Naive thymus-derived CD8-positive, alpha-beta T cell (primary cell): ENCODE data around the gene FAM47E. TPM values are rescaled to one million over a fixed set of nuclear protein-coding genes. Genes with fewer than 3 reads are reported as not detected.

Experiments
- ATAC-seq, 2 donors: fragments of 150-1000 bp; cut with Tn5 transposase in 1 of 2; sonication (Bioruptor Pico), chemical (Tn5 transposase) in 1 of 2; 1 replicate in 1 of 2; 2 replicates in 1 of 2; pipeline ENCODE4 v1.10.0; 2021; ENCODE audit warnings: mild to moderate bottlenecking in 2 of 2, moderate library complexity in 2 of 2
- POLR2A ChIA-PET: fragments of 350-600 bp; sonication (Branson Sonifier 250); formaldehyde crosslinking; loops from one replicate; lab custom pipeline; 2021; ENCODE audit warnings: antibody characterized with exemption; lab: Charles Lee
- DNase-seq, 10 donors: peaks; one replicate each; pipeline versions ENCODE4 v3.0.0 to v3.0.0-alpha.2; 2020 to 2022
- H3K27ac Mint-ChIP-seq, 10 donors: one replicate each; pipeline ENCODE4 v1.8.0; 2020 to 2022; ENCODE audit warnings: mild to moderate bottlenecking in 10 of 10, mixed read lengths in 10 of 10, moderate library complexity in 4 of 10, inconsistent platforms in 1 of 10
- H3K27me3 Mint-ChIP-seq, 5 donors: one replicate each; pipeline ENCODE4 v1.8.0; 2021 to 2022; ENCODE audit warnings: mixed read lengths in 5 of 5
- H3K36me3 Mint-ChIP-seq, 3 donors: one replicate each; pipeline ENCODE4 v1.8.0; 2020 to 2022; ENCODE audit warnings: mixed read lengths in 3 of 3, mild to moderate bottlenecking in 2 of 3, inconsistent platforms in 1 of 3
- H3K4me1 Mint-ChIP-seq, 4 donors: one replicate each; pipeline ENCODE4 v1.8.0; 2021 to 2022; ENCODE audit warnings: mixed read lengths in 4 of 4
- H3K4me3 Mint-ChIP-seq, 10 donors: one replicate each; pipeline ENCODE4 v1.8.0; 2020 to 2022; ENCODE audit warnings: mild to moderate bottlenecking in 10 of 10, mixed read lengths in 10 of 10, moderate library complexity in 6 of 10, inconsistent platforms in 1 of 10
- H3K9me3 Mint-ChIP-seq, 9 donors: one replicate each; pipeline ENCODE4 v1.8.0; 2020 to 2022; ENCODE audit warnings: mixed read lengths in 9 of 9, mild to moderate bottlenecking in 3 of 9, inconsistent platforms in 1 of 9, moderate library complexity in 1 of 9
- polyA plus RNA-seq, 3 donors: library from polyadenylated mRNA; unstranded; fragments of 300-500 nt; fragmentation: Illumina TruSeq; gene quantifications; one replicate each; pipeline ENCODE4 v1.2.3, GENCODE V29; 2021
- total RNA-seq, 8 experiments: library from RNA in 2 of 8; stranded (reverse) in 2 of 8; gene quantifications; one replicate each; pipeline ENCODE4 v1.2.3 and lab custom pipeline; 2021 to 2026

FAM47E gene
- total and polyA plus RNA-seq, 5 experiments from 2014 or later, result 0.60 to 1.3 (median 0.64) TPM; not detected in 2

DNA sequence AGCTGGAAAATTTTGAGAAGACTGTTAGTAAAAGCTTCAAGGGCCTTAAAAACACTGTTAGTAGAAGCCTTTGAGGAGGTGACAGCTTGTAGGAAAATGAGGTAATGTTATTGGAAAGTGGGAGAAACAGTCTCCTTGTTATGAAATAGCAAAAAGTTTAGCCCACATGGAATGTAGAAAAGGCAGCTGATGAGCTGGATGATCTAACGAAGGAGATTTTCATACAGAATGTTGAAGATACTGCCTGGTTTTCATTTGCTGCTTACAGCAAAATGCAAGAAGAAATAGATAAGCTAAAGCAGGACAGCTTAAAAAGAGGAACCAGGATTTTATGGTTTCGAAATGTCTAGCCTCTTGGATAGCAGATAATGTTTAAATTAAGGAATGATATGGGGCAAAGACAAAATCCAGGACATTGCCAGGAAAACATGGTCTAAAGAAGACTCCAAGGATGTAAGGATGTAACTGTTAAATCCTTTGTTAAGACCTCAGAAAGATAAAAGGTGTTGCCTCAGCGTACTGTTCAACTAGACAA, 44.8 kb downstream of the FAM47E start:
- Mint-ChIP-seq H3K27ac (no peak overlapping the region), H3K4me1 (peaks cover 0 to 4% (median 1%) of the 10 kb centered on the region in 4 donors), H3K4me3 (no peak overlapping the region), H3K27me3 (peaks cover 0 to 12% (median 5%) of the 10 kb centered on the region in 5 donors), H3K36me3 (peaks cover 0 to 28% (median 14%) of the 10 kb centered on the region in 3 donors), H3K9me3 (peaks cover 0 to 29% (median 16%) of the 10 kb centered on the region in 9 donors)
- POLR2A ChIA-PET, result no interaction called here
- ATAC-seq (no peak), DNase-seq (no peak)

DNA sequence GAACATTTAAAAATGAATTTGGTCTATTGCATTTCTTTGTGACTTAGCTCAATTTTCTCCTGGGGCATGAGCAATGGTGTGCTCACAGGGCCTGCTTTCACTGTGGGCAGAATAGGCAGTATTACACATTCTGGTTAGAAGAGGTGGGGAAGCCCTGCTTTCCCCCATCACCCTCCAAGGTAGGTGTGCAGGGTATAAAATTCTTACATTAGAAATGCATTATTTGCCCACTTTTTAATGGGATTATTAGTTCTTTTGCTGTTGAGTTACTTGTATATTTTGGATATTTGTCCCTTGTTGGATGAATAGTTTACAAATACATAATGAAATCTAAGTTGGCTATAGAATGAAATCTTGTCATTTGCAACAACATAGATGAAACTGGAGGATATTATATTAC, 46.7 kb downstream of the FAM47E start:
- H3K27me3 Mint-ChIP-seq, result peaks cover 1 to 13% (median 5%) of the 10 kb centered on the region in 5 donors
- peaks cover 0 to 28% (median 12%) of the 10 kb centered on the region in 3 donors for H3K36me3 Mint-ChIP-seq
- DNase-seq (no peak), ATAC-seq (no peak)
- peaks cover 0 to 10% (median 5%) of the 10 kb centered on the region in 4 donors for H3K4me1 Mint-ChIP-seq
- no peak overlapping the region for H3K4me3 Mint-ChIP-seq
- H3K9me3 Mint-ChIP-seq, result peaks cover 0 to 29% (median 16%) of the 10 kb centered on the region in 9 donors
- H3K27ac Mint-ChIP-seq, result no peak overlapping the region
- POLR2A ChIA-PET, result no interaction called here

GRCh38 chr4:76300012-76300411, 48.5 kb downstream of the FAM47E start:
- no peak for ATAC-seq
- H3K9me3 Mint-ChIP-seq, result peaks cover 0 to 29% (median 16%) of the 10 kb centered on the region in 9 donors
- no peak overlapping the region for H3K4me3 Mint-ChIP-seq
- DNase-seq, result no peak
- POLR2A ChIA-PET, result no interaction called here
- H3K4me1 Mint-ChIP-seq, result peaks cover 7 to 21% (median 13%) of the 10 kb centered on the region in 4 donors
- H3K36me3 Mint-ChIP-seq, result peaks cover 0 to 28% (median 12%) of the 10 kb centered on the region in 3 donors
- no peak overlapping the region for H3K27ac Mint-ChIP-seq
- peaks cover 0 to 17% (median 2%) of the 10 kb centered on the region in 5 donors for H3K27me3 Mint-ChIP-seq

- Mint-ChIP-seq H3K4me3 (no peak overlapping the region), H3K9me3 (peaks cover 0 to 25% (median 14%) of the 10 kb centered on the region in 9 donors), H3K4me1 (peaks cover 18 to 30% (median 21%) of the 10 kb centered on the region in 4 donors), H3K36me3 (peaks cover 0 to 21% (median 12%) of the 10 kb centered on the region in 3 donors), H3K27ac (no peak overlapping the region), H3K27me3 (peaks cover 0 to 17% (median 1%) of the 10 kb centered on the region in 5 donors)
- no peak for DNase-seq
- POLR2A ChIA-PET, result no interaction called here
- ATAC-seq, result no peak
These were observed 49.7 kb downstream of the FAM47E start for GRCh38 chr4:76301068-76301774.

DNA sequence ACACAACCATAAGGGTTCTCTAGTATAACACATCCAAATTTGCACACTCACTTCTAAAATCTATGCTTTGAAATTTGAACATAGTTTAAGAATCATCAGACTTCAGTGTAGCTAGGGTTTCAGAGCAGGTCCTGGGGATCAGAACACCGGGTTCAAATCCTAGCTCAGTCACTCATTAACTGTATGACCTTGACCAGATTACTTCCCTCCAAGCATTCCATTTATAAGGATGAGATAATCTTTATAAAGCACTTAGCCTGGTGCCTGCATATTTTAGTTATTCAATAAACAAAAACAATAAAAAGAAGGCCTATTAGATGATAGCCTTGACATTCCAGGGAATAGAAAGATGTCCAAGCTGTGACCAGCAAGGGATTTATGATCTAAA, 50.2 kb downstream of the FAM47E start:
- peaks cover 0 to 23% (median 11%) of the 10 kb centered on the region in 9 donors for H3K9me3 Mint-ChIP-seq
- peaks cover 0 to 17% (median 1%) of the 10 kb centered on the region in 5 donors for H3K27me3 Mint-ChIP-seq
- DNase-seq (no peak), ATAC-seq (no peak)
- peaks cover 0 to 16% (median 11%) of the 10 kb centered on the region in 3 donors for H3K36me3 Mint-ChIP-seq
- H3K4me1 Mint-ChIP-seq, result peaks cover 18 to 32% (median 23%) of the 10 kb centered on the region in 4 donors
- H3K27ac Mint-ChIP-seq, result no peak overlapping the region
- H3K4me3 Mint-ChIP-seq, result no peak overlapping the region
- POLR2A ChIA-PET, result no interaction called here

- H3K4me1 Mint-ChIP-seq, result peaks cover 18 to 39% (median 24%) of the 10 kb centered on the region in 4 donors
- POLR2A ChIA-PET, result no interaction called here
- peaks cover 0 to 11% (median 6%) of the 10 kb centered on the region in 9 donors for H3K9me3 Mint-ChIP-seq
- no peak for DNase-seq
- no peak overlapping the region for H3K4me3 Mint-ChIP-seq
- H3K27ac Mint-ChIP-seq, result no peak overlapping the region
- H3K27me3 Mint-ChIP-seq, result peaks cover 0 to 17% (median 1%) of the 10 kb centered on the region in 5 donors
- no peak for ATAC-seq
- H3K36me3 Mint-ChIP-seq, result peaks cover 0 to 6% (median 6%) of the 10 kb centered on the region in 3 donors
These were observed 51.4 kb downstream of the FAM47E start for GRCh38 chr4:76302826-76303438.

DNA sequence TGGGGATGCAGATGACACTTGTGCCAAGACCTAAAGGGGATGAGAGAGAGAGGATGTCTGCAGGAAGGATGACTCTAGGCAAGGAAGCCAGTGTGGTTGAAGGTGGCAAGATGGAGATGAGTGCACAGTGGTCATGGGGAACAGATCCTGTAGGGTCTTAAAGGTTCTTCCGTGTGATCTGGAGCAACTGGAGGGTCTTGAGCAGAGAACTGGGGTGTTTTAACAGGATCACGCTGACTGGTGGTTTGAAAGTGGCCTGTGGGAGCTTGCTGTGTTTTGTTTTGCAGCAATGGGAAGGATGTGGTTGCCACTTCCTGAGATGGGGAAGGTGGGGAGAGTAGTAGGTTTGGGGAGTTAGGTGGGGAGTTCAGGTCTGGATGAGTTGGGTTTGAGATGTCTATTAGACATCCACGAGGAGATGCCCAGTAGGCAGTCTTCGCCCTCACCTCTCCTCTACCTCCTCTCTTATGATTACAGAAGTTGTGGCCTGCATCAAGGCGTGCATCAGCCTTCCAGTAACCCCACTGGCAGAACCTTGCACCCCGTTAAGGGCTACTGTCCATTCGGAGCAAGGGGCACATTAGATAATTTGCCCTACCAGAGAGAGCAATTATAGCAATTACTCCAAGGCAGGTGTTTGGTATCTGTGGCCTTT, 53.6 kb downstream of the FAM47E start:
- Mint-ChIP-seq H3K4me3 (peak overlapping the region; percentile 71 to 92 (median 86)), H3K4me1 (peaks cover 18 to 40% (median 24%) of the 10 kb centered on the region in 4 donors), H3K27me3 (peaks cover 0 to 17% (median 1%) of the 10 kb centered on the region in 5 donors), H3K36me3 (no peaks in the 10 kb centered on the region), H3K27ac (peak overlapping the region; percentile 13 to 73 (median 39)), H3K9me3 (peaks cover 0 to 2% (median 0%) of the 10 kb centered on the region in 9 donors)
- POLR2A ChIA-PET, result no interaction called here
- DNase-seq, result peak in 2 of 10 donors; percentile 12 to 15
- peak; percentile 35 to 58 for ATAC-seq

DNA sequence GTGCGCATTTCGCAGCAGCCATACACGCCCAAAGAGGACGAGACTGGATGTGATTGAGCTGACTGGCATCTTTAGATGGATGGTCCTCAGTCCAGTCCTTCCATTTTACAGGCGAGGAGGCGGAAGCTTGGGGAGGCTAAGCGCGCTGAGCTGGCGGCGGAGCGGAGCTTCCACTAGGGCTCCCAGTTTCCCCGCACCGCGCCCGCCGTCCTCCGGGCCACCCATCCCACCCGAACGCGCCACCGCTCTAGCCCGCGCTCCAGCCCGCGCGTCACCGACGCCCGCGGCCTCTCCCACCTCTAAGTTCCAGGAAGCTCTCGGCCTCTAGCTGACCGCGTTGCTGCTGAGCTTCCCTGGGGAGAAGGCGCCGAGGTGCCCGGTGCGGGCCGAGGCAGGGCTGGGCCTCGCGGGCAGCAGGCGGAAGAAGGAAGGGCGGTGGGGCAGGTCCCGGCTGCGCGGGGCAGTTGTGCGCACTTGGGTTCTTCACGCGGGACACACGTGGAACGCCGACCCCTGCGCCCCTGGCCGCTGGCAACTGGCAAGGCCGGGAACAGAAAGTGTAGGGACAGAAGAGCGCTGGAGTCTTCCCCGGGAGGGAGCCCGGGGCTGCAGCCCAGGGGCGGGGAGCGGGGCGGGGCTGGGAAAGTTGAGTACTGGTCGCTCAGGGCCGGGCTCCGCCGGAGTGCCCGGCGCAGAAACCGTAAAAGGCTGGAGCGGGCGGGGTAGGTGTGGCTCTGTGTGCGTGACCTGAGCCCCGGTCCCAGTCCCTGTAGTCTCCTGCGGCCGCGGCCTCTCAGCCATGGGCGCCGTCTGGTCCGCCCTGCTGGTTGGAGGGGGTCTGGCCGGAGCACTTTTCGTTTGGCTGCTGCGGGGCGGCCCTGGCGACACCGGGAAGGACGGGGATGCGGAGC, 54.7 kb downstream of the FAM47E start, which contains the start of gene STBD1:
STBD1 (plus strand) TSS at position 763 of the 911 bp plus-strand sequence; CDS start at position 800, 37 bp downstream.
- Mint-ChIP-seq H3K4me3 (peak within 1 kb of the TSS; percentile 71 to 92 (median 86)), H3K36me3 (no peaks in the 10 kb centered on the region), H3K4me1 (peaks cover 18 to 38% (median 23%) of the 10 kb centered on the region in 4 donors), H3K27ac (peak within 1 kb of the TSS; percentile 5 to 73 (median 44)), H3K9me3 (no peaks in the 10 kb centered on the region), H3K27me3 (peaks cover 0 to 17% (median 1%) of the 10 kb centered on the region in 5 donors)
- POLR2A ChIA-PET, result no interaction called here
- peak in 6 of 10 donors; percentile 18 to 63 (median 31) for DNase-seq
- ATAC-seq, result peak; percentile 55 to 71

DNA sequence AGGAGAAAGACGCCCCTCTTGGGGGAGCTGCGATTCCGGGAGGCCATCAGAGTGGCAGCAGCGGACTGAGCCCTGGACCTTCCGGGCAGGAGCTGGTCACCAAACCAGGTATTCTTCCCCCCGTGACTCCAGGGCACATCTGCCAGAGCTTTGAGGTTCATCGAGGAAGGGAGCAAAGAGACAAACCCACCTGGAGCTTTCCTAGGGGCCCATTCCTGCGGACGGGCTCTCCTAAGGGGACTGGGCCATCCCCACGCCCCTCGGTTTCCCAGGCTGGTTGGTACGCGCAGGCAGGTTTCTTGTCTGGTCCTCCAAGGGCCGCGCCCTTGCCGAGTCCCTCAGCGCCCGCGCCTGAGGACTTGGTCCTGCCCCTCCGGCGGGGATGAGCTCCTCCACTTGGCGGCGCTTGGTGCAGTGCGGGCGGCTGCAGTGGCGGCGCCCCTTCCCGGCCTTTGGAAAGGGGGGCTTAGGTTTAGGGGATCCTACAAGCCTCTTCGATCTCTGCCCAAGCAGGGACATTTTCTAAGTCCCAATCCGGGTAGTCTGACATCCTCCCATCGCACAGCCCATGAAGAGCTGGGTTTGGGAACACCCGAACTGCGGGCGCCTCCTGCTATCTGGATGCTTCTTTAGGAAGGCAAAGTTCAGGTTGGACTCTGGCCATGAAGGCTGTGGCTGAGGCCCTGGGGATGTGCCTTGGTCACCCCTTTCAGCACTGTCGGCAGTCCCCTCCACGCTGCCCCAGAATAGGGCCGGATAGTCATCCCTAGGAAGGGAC, 55.5 kb downstream of the FAM47E start:
- peak in 3 of 10 donors; percentile 3 to 23 (median 8) for DNase-seq
- Mint-ChIP-seq H3K4me1 (peaks cover 18 to 35% (median 23%) of the 10 kb centered on the region in 4 donors), H3K36me3 (no peaks in the 10 kb centered on the region), H3K9me3 (no peaks in the 10 kb centered on the region), H3K27me3 (peaks cover 0 to 16% (median 1%) of the 10 kb centered on the region in 5 donors), H3K27ac (peak overlapping the region in 1 of 10 donors; percentile 8), H3K4me3 (peak overlapping the region; percentile 71 to 92 (median 86))
- POLR2A ChIA-PET, result no interaction called here
- ATAC-seq, result no peak

- DNase-seq (no peak), ATAC-seq (no peak)
- Mint-ChIP-seq H3K27ac (no peak overlapping the region), H3K27me3 (peaks cover 0 to 10% (median 1%) of the 10 kb centered on the region in 5 donors), H3K9me3 (no peaks in the 10 kb centered on the region), H3K36me3 (no peaks in the 10 kb centered on the region), H3K4me1 (peaks cover 18 to 33% (median 22%) of the 10 kb centered on the region in 4 donors), H3K4me3 (peak overlapping the region; percentile 59 to 92 (median 76))
- POLR2A ChIA-PET, result no interaction called here
These were observed 56.1 kb downstream of the FAM47E start for GRCh38 chr4:76307660-76308014.

GRCh38 chr4:76308548-76308947, 57.0 kb downstream of the FAM47E start:
- POLR2A ChIA-PET, result no interaction called here
- H3K27ac Mint-ChIP-seq, result no peak overlapping the region

More at GRCh38 chr4:76308548-76308947, 57.0 kb downstream of the FAM47E start:
- peaks cover 14 to 30% (median 20%) of the 10 kb centered on the region in 4 donors for H3K4me1 Mint-ChIP-seq
- peak overlapping the region in 5 of 10 donors; percentile 21 to 62 (median 34) for H3K4me3 Mint-ChIP-seq
- no peaks in the 10 kb centered on the region for H3K9me3 Mint-ChIP-seq
- DNase-seq, result no peak
- no peak for ATAC-seq
- peaks cover 0 to 2% (median under 1%) of the 10 kb centered on the region in 5 donors for H3K27me3 Mint-ChIP-seq
- H3K36me3 Mint-ChIP-seq, result no peaks in the 10 kb centered on the region
